ENCODE measurements around the gene SLC34A3. TPM values are rescaled to one million over a fixed set of nuclear protein-coding genes. Genes with fewer than 3 reads are reported as not detected.
"Not testable (repeated sequence)": the region's sequence is repeated elsewhere in the genome, so short reads cannot be mapped to it uniquely, and the experiment has no call there.

The SLC34A3 gene
- total RNA-seq, 1 donor from 2014 or later, result not detected

DNA sequence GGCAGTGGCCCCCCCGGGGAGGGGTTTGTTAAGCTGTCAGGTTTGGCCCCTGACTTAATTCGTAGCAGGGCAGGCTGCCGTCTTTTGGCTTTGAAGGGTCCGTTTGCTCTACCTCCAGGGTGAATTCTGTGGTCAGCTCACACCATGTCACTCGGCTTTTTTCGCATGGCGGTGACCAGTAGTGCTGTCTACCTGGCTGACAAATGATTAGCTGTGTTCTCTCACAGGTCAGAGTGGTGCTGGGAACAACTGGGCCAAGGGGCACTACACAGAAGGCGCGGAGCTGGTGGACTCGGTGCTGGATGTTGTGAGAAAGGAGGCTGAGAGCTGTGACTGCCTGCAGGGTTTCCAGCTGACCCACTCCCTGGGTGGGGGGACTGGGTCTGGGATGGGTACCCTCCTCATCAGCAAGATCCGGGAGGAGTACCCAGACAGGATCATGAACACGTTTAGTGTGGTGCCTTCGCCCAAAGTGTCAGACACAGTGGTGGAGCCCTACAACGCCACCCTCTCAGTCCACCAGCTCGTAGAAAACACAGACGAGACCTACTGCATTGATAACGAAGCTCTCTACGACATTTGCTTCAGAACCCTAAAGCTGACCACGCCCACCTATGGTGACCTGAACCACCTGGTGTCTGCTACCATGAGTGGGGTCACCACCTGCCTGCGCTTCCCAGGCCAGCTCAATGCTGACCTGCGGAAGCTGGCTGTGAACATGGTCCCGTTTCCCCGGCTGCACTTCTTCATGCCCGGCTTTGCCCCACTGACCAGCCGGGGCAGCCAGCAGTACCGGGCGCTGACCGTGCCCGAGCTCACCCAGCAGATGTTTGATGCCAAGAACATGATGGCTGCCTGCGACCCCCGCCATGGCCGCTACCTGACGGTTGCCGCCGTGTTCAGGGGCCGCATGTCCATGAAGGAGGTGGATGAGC, 11.8 kb downstream of the SLC34A3 start:
- peak overlapping the region; percentile 100 for H3K4me3 ChIP-seq
- peak overlapping the region; percentile 68 for H3K9ac ChIP-seq
- H3K4me3 Mint-ChIP-seq, result peak overlapping the region; percentile 92
- peaks cover 44% of the 10 kb centered on the region for H4K20me1 ChIP-seq (ENCODE audit: low read depth)
- H3K27me3 Mint-ChIP-seq (ENCODE audit: insufficient read depth, low read depth), result no peaks in the 10 kb centered on the region
- H3K27me3 ChIP-seq, result no peaks in the 10 kb centered on the region
- H3K36me3 Mint-ChIP-seq, result peaks cover 14% of the 10 kb centered on the region
- H3K4me2 ChIP-seq, result peak overlapping the region; percentile 100
- TF ChIP-seq EZH2 (IDR thresholded peaks at IDR 0.05), result no peak
- TF ChIP-seq EZH2phosphoT487 (IDR thresholded peaks at IDR 0.05), result no peak
- TF ChIP-seq, protein P1, sequence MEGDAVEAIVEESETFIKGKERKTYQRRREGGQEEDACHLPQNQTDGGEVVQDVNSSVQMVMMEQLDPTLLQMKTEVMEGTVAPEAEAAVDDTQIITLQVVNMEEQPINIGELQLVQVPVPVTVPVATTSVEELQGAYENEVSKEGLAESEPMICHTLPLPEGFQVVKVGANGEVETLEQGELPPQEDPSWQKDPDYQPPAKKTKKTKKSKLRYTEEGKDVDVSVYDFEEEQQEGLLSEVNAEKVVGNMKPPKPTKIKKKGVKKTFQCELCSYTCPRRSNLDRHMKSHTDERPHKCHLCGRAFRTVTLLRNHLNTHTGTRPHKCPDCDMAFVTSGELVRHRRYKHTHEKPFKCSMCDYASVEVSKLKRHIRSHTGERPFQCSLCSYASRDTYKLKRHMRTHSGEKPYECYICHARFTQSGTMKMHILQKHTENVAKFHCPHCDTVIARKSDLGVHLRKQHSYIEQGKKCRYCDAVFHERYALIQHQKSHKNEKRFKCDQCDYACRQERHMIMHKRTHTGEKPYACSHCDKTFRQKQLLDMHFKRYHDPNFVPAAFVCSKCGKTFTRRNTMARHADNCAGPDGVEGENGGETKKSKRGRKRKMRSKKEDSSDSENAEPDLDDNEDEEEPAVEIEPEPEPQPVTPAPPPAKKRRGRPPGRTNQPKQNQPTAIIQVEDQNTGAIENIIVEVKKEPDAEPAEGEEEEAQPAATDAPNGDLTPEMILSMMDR (IDR thresholded peaks at IDR 0.05), result no peak
- no peaks in the 10 kb centered on the region for H3K36me3 ChIP-seq
- H3K79me2 ChIP-seq (ENCODE audit: low read depth), result peaks cover 36% of the 10 kb centered on the region
- no peak overlapping the region for H3K27ac Mint-ChIP-seq
- peaks cover 7% of the 10 kb centered on the region for H3K4me1 ChIP-seq
- peaks cover 43% of the 10 kb centered on the region for H3K4me1 Mint-ChIP-seq
- no peak overlapping the region for H2AFZ ChIP-seq (replicated peaks)
- peaks cover 51% of the 10 kb centered on the region for H3F3A ChIP-seq (ENCODE audit: low read depth)
- H3K9me3 Mint-ChIP-seq, result no peaks in the 10 kb centered on the region
- no peaks in the 10 kb centered on the region for H3K9me3 ChIP-seq (ENCODE audit: low read depth)
- no peak overlapping the region for H3K27ac ChIP-seq
- no peak for DNase-seq (ENCODE audit: low spot score)

DNA sequence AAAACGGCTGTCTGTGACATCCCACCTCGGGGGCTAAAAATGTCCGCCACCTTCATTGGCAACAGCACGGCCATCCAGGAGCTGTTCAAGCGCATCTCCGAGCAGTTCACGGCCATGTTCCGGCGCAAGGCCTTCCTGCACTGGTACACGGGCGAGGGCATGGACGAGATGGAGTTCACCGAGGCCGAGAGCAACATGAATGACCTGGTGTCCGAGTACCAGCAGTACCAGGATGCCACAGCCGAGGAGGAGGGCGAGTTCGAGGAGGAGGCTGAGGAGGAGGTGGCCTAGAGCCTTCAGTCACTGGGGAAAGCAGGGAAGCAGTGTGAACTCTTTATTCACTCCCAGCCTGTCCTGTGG, 12.5 kb downstream of the SLC34A3 start:
- H3K9me3 Mint-ChIP-seq; H3K4me1 ChIP-seq; H3K9me3 ChIP-seq (ENCODE audit: low read depth); H3K27ac Mint-ChIP-seq; H2AFZ ChIP-seq (replicated peaks); DNase-seq (ENCODE audit: low spot score); H3K27ac ChIP-seq; H3K4me3 ChIP-seq; H3K36me3 ChIP-seq; H3K27me3 ChIP-seq; H3K4me2 ChIP-seq; H3K27me3 Mint-ChIP-seq (ENCODE audit: insufficient read depth, low read depth); H3K9ac ChIP-seq: not testable (repeated sequence)
- Mint-ChIP-seq H3K4me3 (peak overlapping the region; percentile 92), H3K36me3 (peaks cover 14% of the 10 kb centered on the region), H3K4me1 (peaks cover 45% of the 10 kb centered on the region)
- Histone ChIP-seq H3F3A (ENCODE audit: low read depth) (peaks cover 47% of the 10 kb centered on the region), H3K79me2 (ENCODE audit: low read depth) (peaks cover 36% of the 10 kb centered on the region), H4K20me1 (ENCODE audit: low read depth) (peaks cover 44% of the 10 kb centered on the region)

DNA sequence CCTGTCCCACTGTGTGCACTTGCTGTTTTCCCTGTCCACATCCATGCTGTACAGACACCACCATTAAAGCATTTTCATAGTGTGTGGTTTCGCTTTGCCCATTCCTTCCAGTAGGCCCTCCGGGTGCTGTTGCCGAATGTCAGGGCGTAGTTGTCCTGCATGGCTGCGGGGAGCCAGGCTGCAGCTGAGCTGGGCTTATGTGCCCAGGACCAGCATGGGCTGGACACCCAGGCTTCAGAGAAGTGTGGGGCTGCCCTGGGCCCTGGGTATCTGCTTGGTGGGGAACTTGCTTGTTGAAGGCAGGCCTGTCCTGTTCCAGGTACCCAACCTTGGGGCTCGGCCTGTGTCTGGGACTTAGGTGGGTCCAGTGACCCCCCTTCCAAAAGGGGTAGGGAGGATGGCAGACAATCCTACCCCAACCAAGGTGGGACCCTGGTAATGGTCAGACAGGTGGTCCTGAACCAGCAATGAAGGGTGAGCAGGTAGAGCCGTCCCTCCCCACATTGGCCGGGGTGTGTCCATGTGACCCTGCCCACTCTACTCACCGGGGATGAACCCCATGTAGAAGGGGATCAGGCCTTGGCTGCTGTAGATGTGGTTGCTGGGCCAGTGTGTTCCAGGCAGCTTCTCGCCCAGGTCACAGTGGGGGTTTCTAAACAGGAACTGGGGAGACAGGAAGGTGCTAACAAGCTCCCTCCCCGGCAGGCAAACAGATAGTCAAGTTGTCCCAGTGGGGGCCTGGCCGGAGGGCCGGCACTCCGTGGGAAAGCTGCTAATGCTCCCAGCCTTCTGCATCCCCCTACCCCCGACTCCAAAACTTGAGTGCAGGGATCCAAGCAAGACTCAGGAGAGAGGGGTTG, 13.2 kb downstream of the SLC34A3 start:
- Histone ChIP-seq H2AFZ (replicated peaks) (no peak overlapping the region), H3K27ac (no peak overlapping the region), H3F3A (ENCODE audit: low read depth) (peaks cover 43% of the 10 kb centered on the region), H3K36me3 (no peaks in the 10 kb centered on the region), H3K9me3 (ENCODE audit: low read depth) (no peaks in the 10 kb centered on the region), H3K4me3 (no peak overlapping the region), H3K27me3 (no peaks in the 10 kb centered on the region), H3K4me2 (no peak overlapping the region), H4K20me1 (ENCODE audit: low read depth) (peaks cover 38% of the 10 kb centered on the region), H3K9ac (no peak overlapping the region), H3K79me2 (ENCODE audit: low read depth) (peaks cover 33% of the 10 kb centered on the region), H3K4me1 (peaks cover 7% of the 10 kb centered on the region)
- TF ChIP-seq EZH2 (IDR thresholded peaks at IDR 0.05) (no peak), EZH2phosphoT487 (IDR thresholded peaks at IDR 0.05) (no peak)
- TF ChIP-seq, protein P1 (IDR thresholded peaks at IDR 0.05), result no peak
- Mint-ChIP-seq H3K36me3 (peaks cover 14% of the 10 kb centered on the region), H3K4me1 (peaks cover 42% of the 10 kb centered on the region), H3K27ac (no peak overlapping the region), H3K27me3 (ENCODE audit: insufficient read depth, low read depth) (no peaks in the 10 kb centered on the region), H3K9me3 (no peaks in the 10 kb centered on the region), H3K4me3 (peak overlapping the region; percentile 92)
- DNase-seq (ENCODE audit: low spot score), result no peak

Measured in neural progenitor cell (in vitro differentiated cells).